MCF 10A (cell line): Measurements from ENCODE around the gene ATXN10. TPM values are rescaled to one million over a fixed set of nuclear protein-coding genes. Genes with fewer than 3 reads are reported as not detected.

Experiments
- BruUV-seq: library from RNA; stranded (reverse); fragments of 400-500 nt; replicated peaks from 2 replicates; lab custom pipeline; 2021; lab: Mats Ljungman, UMichigan
- CTCF ChIA-PET: fragments of 300-600 bp; sonication (Branson Sonifier 250); formaldehyde crosslinking; extraction: SDS; loops from one replicate; lab custom pipeline; 2021; ENCODE audit warnings: antibody characterized with exemption, inconsistent platforms; lab: Yijun Ruan, JAX
- POLR2A ChIA-PET: fragments of 300-600, 350-650 bp; sonication (Branson Sonifier 250); formaldehyde crosslinking; extraction: SDS; loops from one replicate; lab custom pipeline; 2020; ENCODE audit warnings: antibody characterized with exemption, inconsistent platforms; lab: Yijun Ruan, JAX
- DNase-seq: peaks from one replicate; pipeline ENCODE4 v3.0.0-alpha.2; 2018; ENCODE audit not compliant: unreplicated experiment
- H3K27ac Mint-ChIP-seq: one replicate; pipeline ENCODE4 v1.8.0; 2022; ENCODE audit warnings: mild to moderate bottlenecking, low read depth, mixed read lengths; ENCODE audit not compliant: unreplicated experiment
- H3K27me3 Mint-ChIP-seq: one replicate; pipeline ENCODE4 v1.8.0; 2022; ENCODE audit warnings: mixed read lengths; ENCODE audit not compliant: insufficient read depth, unreplicated experiment
- H3K36me3 Mint-ChIP-seq: one replicate; pipeline ENCODE4 v1.8.0; 2022; ENCODE audit warnings: mild to moderate bottlenecking, moderate library complexity, mixed read lengths; ENCODE audit not compliant: insufficient read depth, unreplicated experiment
- H3K4me1 Mint-ChIP-seq: one replicate; pipeline ENCODE4 v1.8.0; 2022; ENCODE audit warnings: mixed read lengths; ENCODE audit not compliant: insufficient read depth, unreplicated experiment
- H3K4me3 Mint-ChIP-seq: one replicate; pipeline ENCODE4 v1.8.0; 2022; ENCODE audit warnings: mild to moderate bottlenecking, moderate library complexity, mixed read lengths; ENCODE audit not compliant: unreplicated experiment
- H3K9me3 Mint-ChIP-seq: one replicate; pipeline ENCODE4 v1.8.0; 2022; ENCODE audit warnings: mixed read lengths; ENCODE audit not compliant: unreplicated experiment
- CTCF ChIP-seq: fragments of 200-600 bp; IDR thresholded peaks from one replicate; pipeline ENCODE4 v1.8.0; 2022; ENCODE audit warnings: antibody characterized with exemption, mild to moderate bottlenecking; ENCODE audit not compliant: unreplicated experiment
- intact Hi-C: fragments of 100-400 bp; cut with micrococcal nuclease; formaldehyde crosslinking; loops from 2 replicates; pipeline ENCODE4 v1.14.1; 2022
- total RNA-seq: library from RNA; stranded (reverse); gene quantifications from 2 replicates; pipeline ENCODE4 v1.2.3, GENCODE V29; 2022

The ATXN10 gene
- total RNA-seq, 1 experiment from 2014 or later, result 193 TPM

- intact Hi-C loops, result no loop called here
- Mint-ChIP-seq H3K36me3 (peaks cover 66% of the 10 kb centered on the region), H3K9me3 (peaks cover 38% of the 10 kb centered on the region), H3K4me1 (no peaks in the 10 kb centered on the region), H3K27ac (no peak overlapping the region), H3K4me3 (no peak overlapping the region), H3K27me3 (no peaks in the 10 kb centered on the region)
- no peak for TF ChIP-seq CTCF
- POLR2A ChIA-PET, result no interaction called here
- no TSS peak for BruUV-seq
- no peak for DNase-seq
- CTCF ChIA-PET, result interaction anchor here (1.2 kb wide), 1 partner anchor 16 kb away, joined by 5 read pairs; no protein-coding TSS in a partner anchor
These were observed 175.3 kb downstream of the ATXN10 start for GRCh38 chr22:45846952-45847351.

- intact Hi-C loops, result no loop called here
- H3K4me1 Mint-ChIP-seq, result no peaks in the 10 kb centered on the region
- DNase-seq, result no peak
- no peak for TF ChIP-seq CTCF
- H3K4me3 Mint-ChIP-seq, result no peak overlapping the region
- no peak overlapping the region for H3K27ac Mint-ChIP-seq
- ChIA-PET CTCF (interaction anchor here (1.7 kb wide), 1 partner anchor 14 kb away, joined by 8 read pairs; no protein-coding TSS in a partner anchor), POLR2A (no interaction called here)
- H3K9me3 Mint-ChIP-seq, result peaks cover 41% of the 10 kb centered on the region
- H3K27me3 Mint-ChIP-seq, result no peaks in the 10 kb centered on the region
- no TSS peak for BruUV-seq
- peaks cover 62% of the 10 kb centered on the region for H3K36me3 Mint-ChIP-seq
These were observed 177.3 kb downstream of the ATXN10 start for GRCh38 chr22:45848904-45849303.

- Mint-ChIP-seq H3K27ac (no peak overlapping the region), H3K4me1 (no peaks in the 10 kb centered on the region), H3K36me3 (peaks cover 57% of the 10 kb centered on the region), H3K9me3 (peaks cover 41% of the 10 kb centered on the region), H3K27me3 (no peaks in the 10 kb centered on the region), H3K4me3 (no peak overlapping the region)
- CTCF ChIA-PET, result interaction anchor here (4.3 kb wide), 1 partner anchor 11 kb away, joined by 19 read pairs; no protein-coding TSS in a partner anchor
- POLR2A ChIA-PET, result interaction anchor here (0.9 kb wide), 1 partner anchor 11 kb away, joined by 3 read pairs; no protein-coding TSS in a partner anchor
- no peak for DNase-seq
- BruUV-seq, result no TSS peak
- intact Hi-C loops, result no loop called here
- TF ChIP-seq CTCF, result no peak
These were observed 181.2 kb downstream of the ATXN10 start for GRCh38 chr22:45852826-45853225.

GRCh38 chr22:45855961-45856360, 184.3 kb downstream of the ATXN10 start:
- no peak overlapping the region for H3K27ac Mint-ChIP-seq
- no peak overlapping the region for H3K4me3 Mint-ChIP-seq
- POLR2A ChIA-PET, result no interaction called here
- DNase-seq, result no peak
- CTCF ChIA-PET, result interaction anchor here (0.6 to 1.0 kb wide), 3 partner anchors 8 to 195 kb away, joined by 3 to 6 read pairs (median 4); no protein-coding TSS in a partner anchor
- no peak for TF ChIP-seq CTCF
- peaks cover 39% of the 10 kb centered on the region for H3K36me3 Mint-ChIP-seq
- BruUV-seq, result no TSS peak
- intact Hi-C loops, result no loop called here
- H3K9me3 Mint-ChIP-seq, result peaks cover 12% of the 10 kb centered on the region
- no peaks in the 10 kb centered on the region for H3K27me3 Mint-ChIP-seq
- H3K4me1 Mint-ChIP-seq, result no peaks in the 10 kb centered on the region
